Endothelial cell of umbilical vein (primary cell): Measurements from ENCODE around the gene FAM181A. TPM values are rescaled to one million over a fixed set of nuclear protein-coding genes. Genes with fewer than 3 reads are reported as not detected.

Source experiments
- BruUV-seq: library from RNA; stranded (reverse); fragments of 400-500 nt; replicated peaks from 2 replicates; lab custom pipeline; 2021; lab: Mats Ljungman, UMichigan
- CTCF ChIA-PET: fragments of 300-600, 350-600 bp; sonication (Branson Sonifier 250); formaldehyde crosslinking; loops from one replicate; lab custom pipeline; 2021; ENCODE audit warnings: antibody characterized with exemption, inconsistent platforms; lab: Charles Lee
- POLR2A ChIA-PET: fragments of 300-600, 350-600 bp; sonication (Branson Sonifier 250); formaldehyde crosslinking; loops from one replicate; lab custom pipeline; 2021; ENCODE audit warnings: antibody characterized with exemption, inconsistent platforms; lab: Charles Lee
- DNase-seq: peaks from one replicate; pipeline ENCODE4 v3.0.0-alpha.2; 2011; ENCODE audit warnings: low read depth, low spot score
- FAIRE-seq: peaks from 2 replicates; lab custom pipeline; 2011; peaks lifted over from hg19 to GRCh38; lab: Jason Lieb, UNC
- H2AFZ ChIP-seq: 2 replicates; pipeline ENCODE4 v1.6.0; 2012; ENCODE audit warnings: low read depth, low read length, control low read depth, inconsistent platforms
- H3K27ac ChIP-seq: 2 replicates; pipeline ENCODE4 v1.5.1; 2011; ENCODE audit warnings: low read depth, mild to moderate bottlenecking, control low read depth, low read length, moderate library complexity; ENCODE audit not compliant: insufficient read depth
- H3K27me3 ChIP-seq, 2 experiments: 2 replicates each; pipeline versions ENCODE4 v1.6.0 to v1.6.1; 2011; ENCODE audit warnings: low read length in 2 of 2, mixed read lengths in 1 of 2; ENCODE audit not compliant: control insufficient read depth in 2 of 2, insufficient read depth in 2 of 2
- H3K36me3 ChIP-seq, 2 experiments: 2 replicates in 1 of 2; 3 replicates in 1 of 2; pipeline ENCODE4 v1.5.1; 2011; ENCODE audit warnings: low read length in 2 of 2, mild to moderate bottlenecking in 1 of 2, moderate library complexity in 1 of 2; ENCODE audit not compliant: control insufficient read depth in 2 of 2, insufficient read depth in 2 of 2; ENCODE audit errors: extremely low read depth in 1 of 2
- H3K4me1 ChIP-seq: 3 replicates; pipeline ENCODE4 v1.5.1; 2011; ENCODE audit warnings: mild to moderate bottlenecking, low read length; ENCODE audit not compliant: control insufficient read depth, insufficient read depth; ENCODE audit errors: extremely low read depth
- H3K4me2 ChIP-seq: 2 replicates; pipeline ENCODE4 v1.6.1; 2011; ENCODE audit warnings: low read length, control low read depth, mixed read lengths; ENCODE audit not compliant: insufficient read depth
- H3K4me3 ChIP-seq, 3 experiments: fragments of 200-600 bp in 1 of 3; sonication (generic), shearing (Covaris generic) in 1 of 3; replicated peaks in 1 of 3; 2 replicates each; pipeline ENCODE4 v1.5.1; 2011 to 2016; ENCODE audit warnings: control low read depth in 3 of 3, low read length in 3 of 3, mild to moderate bottlenecking in 2 of 3, inconsistent platforms in 1 of 3, low read depth in 1 of 3, moderate library complexity in 1 of 3; ENCODE audit not compliant: insufficient read depth in 1 of 3
- H3K79me2 ChIP-seq: 2 replicates; pipeline ENCODE4 v1.6.0; 2012; ENCODE audit warnings: low read length, inconsistent platforms; ENCODE audit not compliant: control insufficient read depth, insufficient read depth
- H3K9ac ChIP-seq: replicated peaks from 2 replicates; pipeline ENCODE3; 2011; ENCODE audit warnings: low read length, control low read depth; ENCODE audit not compliant: insufficient read depth; ENCODE audit errors: extremely low read depth
- H3K9me1 ChIP-seq: replicated peaks from 3 replicates; pipeline ENCODE4 v1.6.0; 2011; ENCODE audit warnings: mild to moderate bottlenecking, low read length; ENCODE audit not compliant: control insufficient read depth, insufficient read depth; ENCODE audit errors: extremely low read depth
- H3K9me3 ChIP-seq: replicated peaks from 2 replicates; pipeline ENCODE4 v1.5.1; 2012; ENCODE audit warnings: low read length, inconsistent platforms; ENCODE audit not compliant: control insufficient read depth, insufficient read depth
- H4K20me1 ChIP-seq: replicated peaks from 2 replicates; pipeline ENCODE3; 2011; ENCODE audit warnings: mild to moderate bottlenecking, low read length; ENCODE audit not compliant: control insufficient read depth, insufficient read depth; ENCODE audit errors: extremely low read depth
- EZH2 ChIP-seq: IDR thresholded peaks from 2 replicates; pipeline ENCODE4 v1.6.1; 2012; ENCODE audit warnings: borderline replicate concordance, low read depth, mild to moderate bottlenecking, moderate library complexity, low read length, inconsistent platforms; ENCODE audit not compliant: severe bottlenecking
- FOS ChIP-seq: IDR thresholded peaks from 2 replicates; pipeline ENCODE4 v1.6.1; 2011; ENCODE audit warnings: mild to moderate bottlenecking, low read length, moderate library complexity, borderline replicate concordance; ENCODE audit not compliant: insufficient read depth
- GATA2 ChIP-seq: IDR thresholded peaks from 2 replicates; pipeline ENCODE4 v1.7.0; 2011; ENCODE audit warnings: low read depth, mild to moderate bottlenecking, moderate library complexity, mixed read lengths, low read length; ENCODE audit not compliant: insufficient read length, insufficient read depth
- JUN ChIP-seq: IDR thresholded peaks from 2 replicates; pipeline ENCODE4 v1.6.1; 2011; ENCODE audit warnings: borderline replicate concordance, low read depth; ENCODE audit not compliant: insufficient read length, insufficient read depth
- MYC ChIP-seq: IDR thresholded peaks from one replicate; pipeline ENCODE4 v1.6.1; 2011; ENCODE audit warnings: mild to moderate bottlenecking, low read depth, low read length
- POLR2A ChIP-seq: IDR thresholded peaks from 2 replicates; pipeline ENCODE4 v1.6.1; 2012; ENCODE audit warnings: low read depth, mild to moderate bottlenecking, control low read depth, low read length
- POLR2AphosphoS5 ChIP-seq: IDR thresholded peaks from 2 replicates; pipeline ENCODE4 v1.6.1; 2012; ENCODE audit warnings: low read depth, mild to moderate bottlenecking, control low read depth, low read length, moderate library complexity; ENCODE audit not compliant: insufficient read depth
- dilution Hi-C: fragments of 300-500 bp; cut with MboI; formaldehyde crosslinking; loops from one replicate; pipeline ENCODE4 v1.15.0; 2019; ENCODE audit warnings: low sequenced_read_pairs; ENCODE audit not compliant: extremely low pct_ligation_motif_present
- intact Hi-C: fragments of 100-400 bp; cut with micrococcal nuclease; formaldehyde crosslinking; loops from one replicate; pipeline ENCODE4 v1.10.0; 2022
- polyA plus RNA-seq, 4 experiments: library from polyadenylated mRNA; depleted of rRNA in 3 of 4; stranded (reverse) in 3 of 4; unstranded in 1 of 4; fragments of >200 nt; gene quantifications; 2 replicates each; pipeline versions ENCODE4 v1.2.1 to v1.2.3, GENCODE V29; 2011 to 2012; ENCODE audit warnings: missing spikeins in 1 of 4
- total RNA-seq: library from RNA; stranded (reverse); gene quantifications from 2 replicates; pipeline ENCODE4 v1.2.3, GENCODE V29; 2021
- TF ChIP-seq, protein P1 (sequence below), 2 donors: IDR thresholded peaks; 1 replicate in 1 of 2; 2 replicates in 1 of 2; pipeline ENCODE4 v1.5.1; 2011; ENCODE audit warnings: low read length in 2 of 2, mild to moderate bottlenecking in 2 of 2, moderate library complexity in 2 of 2, control low read depth in 1 of 2, inconsistent platforms in 1 of 2, low read depth in 1 of 2; ENCODE audit not compliant: insufficient read depth in 1 of 2; ENCODE audit errors: extremely low read depth in 1 of 2
- TF ChIP-seq, protein P2 (sequence below): IDR thresholded peaks from 2 replicates; pipeline ENCODE4 v1.6.1; 2011; ENCODE audit not compliant: insufficient read depth, insufficient read length

Gene FAM181A
- total and polyA plus RNA-seq, 2 donors (not counting 3 experiments of a cell fraction or from before 2014, with no cell fraction given): not detected

DNA sequence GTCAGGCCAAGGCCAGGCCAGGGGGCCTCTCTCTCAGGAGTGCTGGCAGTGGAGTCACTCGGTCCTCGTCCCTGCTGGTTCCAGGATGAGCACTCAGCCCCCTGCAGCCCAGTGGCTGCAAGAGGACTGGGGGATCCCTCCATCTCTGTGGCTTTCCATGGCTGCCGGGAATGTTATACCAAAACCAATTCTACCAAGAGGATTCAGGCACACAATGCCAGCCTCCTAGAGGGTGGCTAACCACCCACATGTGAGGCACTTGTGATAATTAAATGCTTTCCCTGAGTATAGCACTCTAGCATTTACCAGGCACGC lies 27.3 kb downstream of the FAM181A start:
- TF ChIP-seq, protein P1, sequence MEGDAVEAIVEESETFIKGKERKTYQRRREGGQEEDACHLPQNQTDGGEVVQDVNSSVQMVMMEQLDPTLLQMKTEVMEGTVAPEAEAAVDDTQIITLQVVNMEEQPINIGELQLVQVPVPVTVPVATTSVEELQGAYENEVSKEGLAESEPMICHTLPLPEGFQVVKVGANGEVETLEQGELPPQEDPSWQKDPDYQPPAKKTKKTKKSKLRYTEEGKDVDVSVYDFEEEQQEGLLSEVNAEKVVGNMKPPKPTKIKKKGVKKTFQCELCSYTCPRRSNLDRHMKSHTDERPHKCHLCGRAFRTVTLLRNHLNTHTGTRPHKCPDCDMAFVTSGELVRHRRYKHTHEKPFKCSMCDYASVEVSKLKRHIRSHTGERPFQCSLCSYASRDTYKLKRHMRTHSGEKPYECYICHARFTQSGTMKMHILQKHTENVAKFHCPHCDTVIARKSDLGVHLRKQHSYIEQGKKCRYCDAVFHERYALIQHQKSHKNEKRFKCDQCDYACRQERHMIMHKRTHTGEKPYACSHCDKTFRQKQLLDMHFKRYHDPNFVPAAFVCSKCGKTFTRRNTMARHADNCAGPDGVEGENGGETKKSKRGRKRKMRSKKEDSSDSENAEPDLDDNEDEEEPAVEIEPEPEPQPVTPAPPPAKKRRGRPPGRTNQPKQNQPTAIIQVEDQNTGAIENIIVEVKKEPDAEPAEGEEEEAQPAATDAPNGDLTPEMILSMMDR (IDR thresholded peaks at IDR 0.05; ENCODE audit: extremely low read depth in 1 of 2, insufficient read depth in 1 of 2, low read depth in 1 of 2, low read length in 2 of 2): no peak
- no peak for TF ChIP-seq EZH2
- TF ChIP-seq MYC: no peak
- TF ChIP-seq, protein P2, sequence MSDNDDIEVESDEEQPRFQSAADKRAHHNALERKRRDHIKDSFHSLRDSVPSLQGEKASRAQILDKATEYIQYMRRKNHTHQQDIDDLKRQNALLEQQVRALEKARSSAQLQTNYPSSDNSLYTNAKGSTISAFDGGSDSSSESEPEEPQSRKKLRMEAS: no peak
- TF ChIP-seq GATA2: no peak
- TF ChIP-seq FOS: no peak
- TF ChIP-seq JUN: no peak
- no peak for TF ChIP-seq POLR2A
- no peak for TF ChIP-seq POLR2AphosphoS5
- H3K9me3 ChIP-seq: no peaks in the 10 kb centered on the region
- H3K4me3 ChIP-seq: no peak overlapping the region
- H3K9me1 ChIP-seq: no peaks in the 10 kb centered on the region
- ChIA-PET POLR2A (no interaction called here), CTCF (interaction anchor here (7.1 kb wide), 1 partner anchor 14 kb away, joined by 60 read pairs; no protein-coding TSS in a partner anchor)
- no peaks in the 10 kb centered on the region for H3K4me1 ChIP-seq
- dilution Hi-C loops (no loop called here), intact Hi-C loops (no loop called here)
- H2AFZ ChIP-seq: no peak overlapping the region
- DNase-seq (no peak), FAIRE-seq (no peak)
- no peak overlapping the region for H3K9ac ChIP-seq
- BruUV-seq: no TSS peak
- no peaks in the 10 kb centered on the region for H3K79me2 ChIP-seq
- no peaks in the 10 kb centered on the region for H3K27me3 ChIP-seq
- no peak overlapping the region for H3K4me2 ChIP-seq
- no peak overlapping the region for H3K27ac ChIP-seq
- no peaks in the 10 kb centered on the region for H3K36me3 ChIP-seq
- no peaks in the 10 kb centered on the region for H4K20me1 ChIP-seq
